ENCODE results near the gene ZFHX3. TPM values are rescaled to one million over a fixed set of nuclear protein-coding genes. Genes with fewer than 3 reads are reported as not detected.

Gene ZFHX3
- total RNA-seq, 1 experiment from 2014 or later: 1.5 TPM

DNA sequence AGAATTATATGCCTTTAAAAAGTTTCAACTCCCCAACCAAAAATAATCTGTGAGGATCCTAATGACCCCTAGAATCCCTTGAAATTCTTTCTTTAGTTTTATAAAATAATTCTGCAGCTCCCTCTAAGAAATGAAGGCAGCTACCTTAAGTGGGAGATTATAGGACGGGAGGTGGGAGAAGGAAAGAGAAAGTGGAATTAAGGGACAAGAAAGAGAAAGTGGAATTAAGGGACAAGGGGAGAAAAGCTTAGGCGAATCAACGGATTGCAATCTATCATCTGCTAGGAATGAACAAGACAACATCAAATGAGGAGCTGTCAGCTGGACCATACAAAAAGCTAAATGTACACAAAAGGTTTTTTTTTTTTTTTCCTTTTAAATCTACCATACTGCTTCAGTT lies 262.0 kb downstream of the ZFHX3 start:
- H3K4me3 Mint-ChIP-seq: no peak overlapping the region

More for the DNA sequence above, 262.0 kb downstream of the ZFHX3 start:
- Histone ChIP-seq H3K23ac (ENCODE audit: insufficient read length, low read depth, low read length) (no peak overlapping the region), H3K27ac (ENCODE audit: insufficient read length, low read depth, low read length) (no peak overlapping the region), H3K9ac (ENCODE audit: extremely low read depth, insufficient read length, low read length) (no peak overlapping the region), H2BK20ac (ENCODE audit: low read depth, low read length, poor library complexity, severe bottlenecking) (no peak overlapping the region), H3T11ph (ENCODE audit: low read length) (no peak overlapping the region), H3K4me2 (ENCODE audit: insufficient read depth, insufficient read length, low read length) (no peak overlapping the region), H2AFZ (ENCODE audit: low read length) (no peak overlapping the region), H3K18ac (ENCODE audit: insufficient read length, low read depth, low read length) (no peak overlapping the region), H3K14ac (ENCODE audit: insufficient read depth, low read length) (no peak overlapping the region), H3K4ac (ENCODE audit: low read depth, low read length) (no peak overlapping the region), H4K8ac (replicated peaks; ENCODE audit: insufficient read length, low read depth, low read length) (no peak overlapping the region), H3K4me1 (ENCODE audit: insufficient read depth, low read length) (0 out of 2 replicates have a peak, but pooled peaks cover 3% of the 10 kb centered on the region), H3K56ac (ENCODE audit: insufficient read length, low read depth, low read length) (no peak overlapping the region), H3K79me1 (ENCODE audit: insufficient read depth, low read depth, low read length, poor library complexity, severe bottlenecking) (no peaks in the 10 kb centered on the region), H2BK5ac (ENCODE audit: insufficient read length, low read length) (no peak overlapping the region), H3K9me3 (ENCODE audit: control insufficient read depth, low read depth, low read length) (no peaks in the 10 kb centered on the region), H2AK5ac (ENCODE audit: insufficient read length, low read length) (no peak overlapping the region), H3K27me3 (ENCODE audit: insufficient read depth, low read length) (no peaks in the 10 kb centered on the region), H2BK12ac (ENCODE audit: insufficient read length, low read depth, low read length) (no peak overlapping the region), H4K20me1 (ENCODE audit: control insufficient read depth, insufficient read depth, insufficient read length) (no peaks in the 10 kb centered on the region), H2BK120ac (ENCODE audit: low read depth, low read length, poor library complexity, severe bottlenecking) (no peak overlapping the region), H3K23me2 (ENCODE audit: insufficient read length, low read depth, low read length, poor library complexity, severe bottlenecking) (peaks cover 12% of the 10 kb centered on the region), H3K79me2 (ENCODE audit: insufficient read depth, low read length) (no peaks in the 10 kb centered on the region), H4K5ac (ENCODE audit: insufficient read length, low read depth, low read length) (no peak overlapping the region), H4K91ac (ENCODE audit: insufficient read length, low read depth, low read length) (no peak overlapping the region), H2BK15ac (ENCODE audit: low read depth, low read length) (no peak overlapping the region)
- no peak for DNase-seq
- H3K36me3 Mint-ChIP-seq (ENCODE audit: insufficient read depth in 1 of 3, low read depth in 3 of 3): peaks cover 0 to 9% (median 0%) of the 10 kb centered on the region in 3 experiments; a peak in 2 of 7 replicates
- WGBS (ENCODE audit: extremely low coverage, insufficient read length, low lambda C conversion rate): no CpG with 5 or more reads among the region's 3 CpGs
- TF ChIP-seq, protein P1, sequence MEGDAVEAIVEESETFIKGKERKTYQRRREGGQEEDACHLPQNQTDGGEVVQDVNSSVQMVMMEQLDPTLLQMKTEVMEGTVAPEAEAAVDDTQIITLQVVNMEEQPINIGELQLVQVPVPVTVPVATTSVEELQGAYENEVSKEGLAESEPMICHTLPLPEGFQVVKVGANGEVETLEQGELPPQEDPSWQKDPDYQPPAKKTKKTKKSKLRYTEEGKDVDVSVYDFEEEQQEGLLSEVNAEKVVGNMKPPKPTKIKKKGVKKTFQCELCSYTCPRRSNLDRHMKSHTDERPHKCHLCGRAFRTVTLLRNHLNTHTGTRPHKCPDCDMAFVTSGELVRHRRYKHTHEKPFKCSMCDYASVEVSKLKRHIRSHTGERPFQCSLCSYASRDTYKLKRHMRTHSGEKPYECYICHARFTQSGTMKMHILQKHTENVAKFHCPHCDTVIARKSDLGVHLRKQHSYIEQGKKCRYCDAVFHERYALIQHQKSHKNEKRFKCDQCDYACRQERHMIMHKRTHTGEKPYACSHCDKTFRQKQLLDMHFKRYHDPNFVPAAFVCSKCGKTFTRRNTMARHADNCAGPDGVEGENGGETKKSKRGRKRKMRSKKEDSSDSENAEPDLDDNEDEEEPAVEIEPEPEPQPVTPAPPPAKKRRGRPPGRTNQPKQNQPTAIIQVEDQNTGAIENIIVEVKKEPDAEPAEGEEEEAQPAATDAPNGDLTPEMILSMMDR (conservative IDR thresholded peaks at IDR 0.05): no peak
- no peak overlapping the region for H3K27ac Mint-ChIP-seq
- peaks cover 33% of the 10 kb centered on the region for H3K27me3 Mint-ChIP-seq (ENCODE audit: low read depth)
- H3K9me3 Mint-ChIP-seq: peaks cover 0 to 3% of the 10 kb centered on the region in 2 experiments; a peak in 2 of 5 replicates
- H3K4me1 Mint-ChIP-seq: peaks cover 33 to 34% of the 10 kb centered on the region in 2 experiments

Data from H9 (cell line).